Natural killer cell (primary cell): ENCODE results near the gene CRADD. TPM values are rescaled to one million over a fixed set of nuclear protein-coding genes. Genes with fewer than 3 reads are reported as not detected.

Experiments used
- ATAC-seq, 3 donors: fragments of 150-1000 bp in 2 of 3; fragments of 200-7000 bp in 1 of 3; cut with Tn5 transposase; 1 replicate in 1 of 3; 2 replicates in 2 of 3; pipeline ENCODE4 v1.10.0; 2021; ENCODE audit warnings: mild to moderate bottlenecking in 2 of 3, moderate library complexity in 2 of 3
- DNase-seq, 2 donors: peaks; one replicate each; pipeline versions ENCODE4 v3.0.0 to v3.0.0-alpha.2; 2013 to 2021; ENCODE audit warnings: mixed read lengths in 1 of 2
- H3K27ac ChIP-seq: one replicate; pipeline ENCODE4 v1.5.1; 2013; ENCODE audit warnings: mild to moderate bottlenecking, low read length
- H3K27me3 ChIP-seq: one replicate; pipeline ENCODE4 v1.6.1; 2013; ENCODE audit warnings: low read length; ENCODE audit not compliant: control insufficient read depth, insufficient read depth
- H3K36me3 ChIP-seq: one replicate; pipeline ENCODE4 v1.6.1; 2013; ENCODE audit warnings: low read length; ENCODE audit not compliant: control insufficient read depth, insufficient read depth
- H3K4me1 ChIP-seq: one replicate; pipeline ENCODE4 v1.6.1; 2013; ENCODE audit warnings: low read length; ENCODE audit not compliant: control insufficient read depth, insufficient read depth
- H3K4me3 ChIP-seq: one replicate; pipeline ENCODE4 v1.5.1; 2013; ENCODE audit warnings: low read length
- H3K9me3 ChIP-seq: one replicate; pipeline ENCODE4 v1.6.1; 2013; ENCODE audit warnings: low read length; ENCODE audit not compliant: control insufficient read depth, insufficient read depth
- H3K27ac Mint-ChIP-seq, 2 donors: one replicate each; pipeline ENCODE4 v1.8.0; 2022; ENCODE audit warnings: mild to moderate bottlenecking in 2 of 2, mixed read lengths in 2 of 2, moderate library complexity in 1 of 2
- H3K27me3 Mint-ChIP-seq, 2 donors: one replicate each; pipeline ENCODE4 v1.8.0; 2022; ENCODE audit warnings: low read depth in 2 of 2, mixed read lengths in 2 of 2
- H3K36me3 Mint-ChIP-seq: one replicate; pipeline ENCODE4 v1.8.0; 2022; ENCODE audit warnings: mixed read lengths
- H3K4me1 Mint-ChIP-seq, 2 donors: one replicate each; pipeline ENCODE4 v1.8.0; 2022; ENCODE audit warnings: mixed read lengths in 2 of 2
- H3K4me3 Mint-ChIP-seq: one replicate; pipeline ENCODE4 v1.8.0; 2022; ENCODE audit warnings: mild to moderate bottlenecking, moderate library complexity, mixed read lengths
- H3K9me3 Mint-ChIP-seq, 2 donors: one replicate each; pipeline ENCODE4 v1.8.0; 2022; ENCODE audit warnings: mixed read lengths in 2 of 2
- WGBS: methylation state at CpG from one replicate; pipeline ENCODE4 v1.1.7; 2013; ENCODE audit warnings: missing lambda C conversion rate; ENCODE audit not compliant: insufficient coverage; 5-methylcytosine and 5-hydroxymethylcytosine counted together
- intact Hi-C: fragments of 100-400 bp; cut with micrococcal nuclease; formaldehyde crosslinking; loops from one replicate; pipeline ENCODE4 v1.14.2; 2022
- total RNA-seq, 4 donors: library from RNA; stranded (reverse); fragments of 120-200 nt in 1 of 4; gene quantifications; one replicate each; pipeline versions ENCODE4 v1.2.3 to v1.2.4, GENCODE V29; 2013 to 2022
- TF ChIP-seq, protein P1 (sequence below): fragments of 200-600 bp; IDR thresholded peaks from one replicate; pipeline ENCODE4 v1.8.0; 2022; ENCODE audit warnings: antibody characterized with exemption

Gene CRADD
- total RNA-seq, 3 donors from 2014 or later (not counting 1 experiment from before 2014, with no cell fraction given) = 19.1 to 27.5 (median 26.4) TPM

DNA sequence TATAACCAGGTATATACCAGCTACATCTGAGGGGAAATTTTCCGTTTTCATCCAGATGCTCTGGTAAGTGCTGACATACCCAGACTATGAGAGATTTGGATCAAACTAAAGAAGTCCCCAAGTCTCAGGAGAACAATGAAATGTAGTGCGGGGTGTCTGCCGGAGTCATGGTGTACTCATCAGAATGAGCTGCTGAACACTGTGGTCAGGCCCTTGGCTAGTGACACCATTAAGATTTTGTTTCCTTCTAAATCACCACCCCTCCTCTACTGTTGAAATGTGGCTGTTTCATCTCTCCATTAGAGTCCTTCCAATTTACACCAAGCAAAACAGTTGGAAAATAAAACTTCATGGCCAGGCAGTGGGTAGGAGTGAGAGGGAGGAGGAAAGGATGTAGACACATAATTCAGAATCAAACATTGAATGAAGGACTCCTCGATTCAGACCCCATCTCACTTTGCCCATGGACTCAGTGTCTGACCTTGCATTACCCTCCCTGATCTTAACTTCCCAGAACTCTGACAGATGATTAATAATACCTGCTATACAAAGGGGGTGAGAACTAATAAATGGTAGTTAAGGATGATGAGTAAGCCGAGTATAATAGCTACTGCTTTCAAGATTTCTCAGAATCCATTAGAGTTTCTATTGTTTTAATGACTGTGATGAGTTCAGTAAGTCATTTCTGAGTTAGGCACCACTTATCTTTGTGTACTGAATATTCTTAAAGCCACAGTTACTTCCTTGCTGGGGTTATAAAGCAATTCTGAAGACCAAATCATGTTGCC is 127.4 kb downstream of the CRADD start:
- H3K4me3 ChIP-seq = no peak overlapping the region
- Mint-ChIP-seq H3K36me3 (no peaks in the 10 kb centered on the region), H3K4me1 (peaks cover 42 to 45% of the 10 kb centered on the region in 2 donors), H3K27me3 (no peaks in the 10 kb centered on the region), H3K27ac (no peak overlapping the region), H3K9me3 (no peaks in the 10 kb centered on the region), H3K4me3 (no peak overlapping the region)
- 95% methylated on average over 3 of the region's 5 CpGs for WGBS
- DNase-seq (no peak), ATAC-seq (no peak)
- H3K4me1 ChIP-seq = peaks cover 6% of the 10 kb centered on the region
- no peaks in the 10 kb centered on the region for H3K9me3 ChIP-seq
- intact Hi-C loops = no loop called here
- no peaks in the 10 kb centered on the region for H3K36me3 ChIP-seq
- H3K27me3 ChIP-seq = no peaks in the 10 kb centered on the region
- TF ChIP-seq, protein P1, sequence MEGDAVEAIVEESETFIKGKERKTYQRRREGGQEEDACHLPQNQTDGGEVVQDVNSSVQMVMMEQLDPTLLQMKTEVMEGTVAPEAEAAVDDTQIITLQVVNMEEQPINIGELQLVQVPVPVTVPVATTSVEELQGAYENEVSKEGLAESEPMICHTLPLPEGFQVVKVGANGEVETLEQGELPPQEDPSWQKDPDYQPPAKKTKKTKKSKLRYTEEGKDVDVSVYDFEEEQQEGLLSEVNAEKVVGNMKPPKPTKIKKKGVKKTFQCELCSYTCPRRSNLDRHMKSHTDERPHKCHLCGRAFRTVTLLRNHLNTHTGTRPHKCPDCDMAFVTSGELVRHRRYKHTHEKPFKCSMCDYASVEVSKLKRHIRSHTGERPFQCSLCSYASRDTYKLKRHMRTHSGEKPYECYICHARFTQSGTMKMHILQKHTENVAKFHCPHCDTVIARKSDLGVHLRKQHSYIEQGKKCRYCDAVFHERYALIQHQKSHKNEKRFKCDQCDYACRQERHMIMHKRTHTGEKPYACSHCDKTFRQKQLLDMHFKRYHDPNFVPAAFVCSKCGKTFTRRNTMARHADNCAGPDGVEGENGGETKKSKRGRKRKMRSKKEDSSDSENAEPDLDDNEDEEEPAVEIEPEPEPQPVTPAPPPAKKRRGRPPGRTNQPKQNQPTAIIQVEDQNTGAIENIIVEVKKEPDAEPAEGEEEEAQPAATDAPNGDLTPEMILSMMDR = no peak
- no peak overlapping the region for H3K27ac ChIP-seq

GRCh38 chr12:93805736-93806141 is 128.6 kb downstream of the CRADD start:
- Mint-ChIP-seq H3K4me1 (peaks cover 42 to 49% of the 10 kb centered on the region in 2 donors), H3K27me3 (no peaks in the 10 kb centered on the region), H3K36me3 (no peaks in the 10 kb centered on the region), H3K27ac (no peak overlapping the region), H3K9me3 (no peaks in the 10 kb centered on the region), H3K4me3 (no peak overlapping the region)
- no peak overlapping the region for H3K27ac ChIP-seq
- no peaks in the 10 kb centered on the region for H3K36me3 ChIP-seq
- WGBS = 97% methylated on average over 4 of the region's 4 CpGs
- no peaks in the 10 kb centered on the region for H3K9me3 ChIP-seq
- H3K27me3 ChIP-seq = no peaks in the 10 kb centered on the region
- no peak overlapping the region for H3K4me3 ChIP-seq
- TF ChIP-seq, protein P1 = no peak
- intact Hi-C loops = no loop called here
- no peak for DNase-seq
- peaks cover 6% of the 10 kb centered on the region for H3K4me1 ChIP-seq
- ATAC-seq = no peak

GRCh38 chr12:93807354-93807753 is 130.2 kb downstream of the CRADD start:
- Histone ChIP-seq H3K4me3 (no peak overlapping the region), H3K9me3 (no peaks in the 10 kb centered on the region), H3K27me3 (no peaks in the 10 kb centered on the region), H3K4me1 (peaks cover 6% of the 10 kb centered on the region), H3K27ac (no peak overlapping the region), H3K36me3 (no peaks in the 10 kb centered on the region)
- Mint-ChIP-seq H3K4me3 (peak overlapping the region; percentile 2), H3K36me3 (no peaks in the 10 kb centered on the region), H3K9me3 (no peaks in the 10 kb centered on the region), H3K27ac (no peak overlapping the region), H3K4me1 (peaks cover 39 to 45% of the 10 kb centered on the region in 2 donors), H3K27me3 (no peaks in the 10 kb centered on the region)
- intact Hi-C loops = no loop called here
- TF ChIP-seq, protein P1 = no peak
- no peak for DNase-seq
- 95% methylated on average over 2 of the region's 2 CpGs for WGBS
- ATAC-seq = peak in 1 of 3 donors; percentile 73
